Caco-2 (cell line): ENCODE results near the gene BUD23. TPM values are rescaled to one million over a fixed set of nuclear protein-coding genes. Genes with fewer than 3 reads are reported as not detected.

Experiments
- BruUV-seq: library from RNA; stranded (reverse); fragments of 400-500 nt; replicated peaks from 2 replicates; lab custom pipeline; 2021; lab: Mats Ljungman, UMichigan
- CTCF ChIA-PET: fragments of 300-600 bp; sonication (Branson Sonifier 250); formaldehyde crosslinking; loops from one replicate; lab custom pipeline; 2022; ENCODE audit warnings: antibody characterized with exemption; lab: Charles Lee
- POLR2A ChIA-PET: fragments of 300-600 bp; sonication (Branson Sonifier 250); formaldehyde crosslinking; loops from one replicate; lab custom pipeline; 2022; ENCODE audit warnings: antibody characterized with exemption; lab: Charles Lee
- DNase-seq, 2 experiments: peaks; one replicate each; pipeline versions ENCODE4 v3.0.0 to v3.0.0-alpha.2; 2020 to 2022
- H3K27me3 ChIP-seq: replicated peaks from 2 replicates; pipeline ENCODE4 v1.6.0; 2011; ENCODE audit warnings: low read length; ENCODE audit not compliant: control insufficient read depth, insufficient read depth
- H3K36me3 ChIP-seq: 2 replicates; pipeline ENCODE4 v1.5.1; 2011; ENCODE audit warnings: low read length; ENCODE audit not compliant: control insufficient read depth, insufficient read depth
- H3K4me1 ChIP-seq: fragments of 250-450 bp; sonication (Bioruptor Pico); 2 replicates; pipeline ENCODE4 v1.5.1; 2020; ENCODE audit warnings: mild to moderate bottlenecking
- H3K4me3 ChIP-seq: 2 replicates; pipeline ENCODE4 v1.5.1; 2011; ENCODE audit warnings: low read depth, mild to moderate bottlenecking, control low read depth, low read length
- H3K9me3 ChIP-seq: fragments of 250-450 bp; sonication (Bioruptor Pico); 2 replicates; pipeline ENCODE4 v1.5.1; 2020; ENCODE audit warnings: mild to moderate bottlenecking, moderate library complexity
- H3K27ac Mint-ChIP-seq: one replicate; pipeline ENCODE4 v1.8.0; 2022; ENCODE audit warnings: mixed read lengths; ENCODE audit not compliant: unreplicated experiment
- H3K27me3 Mint-ChIP-seq: one replicate; pipeline ENCODE4 v1.8.0; 2022; ENCODE audit warnings: mixed read lengths; ENCODE audit not compliant: insufficient read depth, unreplicated experiment
- H3K36me3 Mint-ChIP-seq: one replicate; pipeline ENCODE4 v1.8.0; 2022; ENCODE audit warnings: mild to moderate bottlenecking, mixed read lengths; ENCODE audit not compliant: insufficient read depth, unreplicated experiment
- H3K4me1 Mint-ChIP-seq: one replicate; pipeline ENCODE4 v1.8.0; 2022; ENCODE audit warnings: low read depth, mixed read lengths; ENCODE audit not compliant: unreplicated experiment
- H3K4me3 Mint-ChIP-seq: one replicate; pipeline ENCODE4 v1.8.0; 2022; ENCODE audit warnings: mild to moderate bottlenecking, moderate library complexity, mixed read lengths; ENCODE audit not compliant: unreplicated experiment
- H3K9me3 Mint-ChIP-seq: one replicate; pipeline ENCODE4 v1.8.0; 2022; ENCODE audit warnings: mixed read lengths; ENCODE audit not compliant: unreplicated experiment
- CTCF ChIP-seq, 2 experiments: fragments of 200-600 bp in 1 of 2; IDR thresholded peaks; 1 replicate in 1 of 2; 2 replicates in 1 of 2; pipeline versions ENCODE4 v1.5.1 to v1.8.0; 2011 to 2022; ENCODE audit warnings: antibody characterized with exemption in 1 of 2, control low read depth in 1 of 2, inconsistent platforms in 1 of 2, low read depth in 1 of 2, low read length in 1 of 2, mild to moderate bottlenecking in 1 of 2, moderate library complexity in 1 of 2; ENCODE audit not compliant: insufficient read depth in 1 of 2, severe bottlenecking in 1 of 2, unreplicated experiment in 1 of 2
- intact Hi-C: fragments of 100-400 bp; cut with micrococcal nuclease; formaldehyde crosslinking; loops from one replicate; pipeline ENCODE4 v1.10.0; 2022; ENCODE audit not compliant: unreplicated experiment
- total RNA-seq: library from RNA; stranded (reverse); gene quantifications from 2 replicates; pipeline ENCODE4 v1.2.3, GENCODE V29; 2022

Gene BUD23
- total RNA-seq, 1 experiment from 2014 or later = 144 TPM

- H3K27me3 Mint-ChIP-seq = no peaks in the 10 kb centered on the region
- POLR2A ChIA-PET = no interaction called here
- TF ChIP-seq CTCF (IDR thresholded peaks at IDR 0.05; ENCODE audit: insufficient read depth in 1 of 2, low read depth in 1 of 2, low read length in 1 of 2, severe bottlenecking in 1 of 2, unreplicated experiment in 1 of 2) = peak; percentile 85 to 94
- CTCF ChIA-PET = interaction anchor here (0.5 to 1.1 kb wide), 4 partner anchors 33 to 71 kb away, joined by 3 to 8 read pairs (median 4); partner anchors contain the start of gene ABHD11
- Histone ChIP-seq H3K36me3 (no peaks in the 10 kb centered on the region), H3K4me1 (peaks cover 14% of the 10 kb centered on the region), H3K9me3 (no peaks in the 10 kb centered on the region; the same call in 1 of the 2 replicates), H3K27me3 (no peaks in the 10 kb centered on the region), H3K4me3 (peak within 1 kb of the TSS; percentile 53)
- H3K9me3 Mint-ChIP-seq = peaks cover 10% of the 10 kb centered on the region
- H3K4me3 Mint-ChIP-seq = peak within 1 kb of the TSS; percentile 70
- peak; percentile 92 to 97 for DNase-seq
- peaks cover 4% of the 10 kb centered on the region for H3K4me1 Mint-ChIP-seq
- intact Hi-C loops = loop anchor here (1.0 to 5.0 kb wide), 4 partner anchors 54 to 145 kb away; partner anchors contain the start of gene BAZ1B
- peaks cover 6% of the 10 kb centered on the region for H3K36me3 Mint-ChIP-seq
- BruUV-seq = no TSS peak
- H3K27ac Mint-ChIP-seq = no peak within 1 kb of the TSS
These were observed 15.9 kb upstream of the BUD23 start, which contains the start of gene VPS37D for GRCh38 chr7:73667344-73668102. Gene VPS37D (plus strand): TSS chr7:73667831. CDS start chr7:73667959, 128 bp downstream.

- no TSS peak for BruUV-seq
- peaks cover 14% of the 10 kb centered on the region for H3K4me1 ChIP-seq
- peak overlapping the region; percentile 53 for H3K4me3 ChIP-seq
- H3K36me3 ChIP-seq = no peaks in the 10 kb centered on the region
- peaks cover 6% of the 10 kb centered on the region for H3K36me3 Mint-ChIP-seq
- TF ChIP-seq CTCF (IDR thresholded peaks at IDR 0.05; ENCODE audit: insufficient read depth in 1 of 2, low read depth in 1 of 2, low read length in 1 of 2, severe bottlenecking in 1 of 2, unreplicated experiment in 1 of 2) = no peak
- no peaks in the 10 kb centered on the region for H3K27me3 ChIP-seq
- no peak overlapping the region for H3K27ac Mint-ChIP-seq
- H3K9me3 ChIP-seq = no peaks in the 10 kb centered on the region
- H3K4me1 Mint-ChIP-seq = peaks cover 4% of the 10 kb centered on the region
- CTCF ChIA-PET = interaction anchor here (0.5 to 1.2 kb wide), 4 partner anchors 53 to 70 kb away, joined by 3 to 8 read pairs (median 5); partner anchors contain the start of gene ABHD11
- peaks cover 2% of the 10 kb centered on the region for H3K9me3 Mint-ChIP-seq
- peak overlapping the region; percentile 70 for H3K4me3 Mint-ChIP-seq
- no peak for DNase-seq
- POLR2A ChIA-PET = no interaction called here
- no peaks in the 10 kb centered on the region for H3K27me3 Mint-ChIP-seq
- intact Hi-C loops = loop anchor here (2.0 to 5.0 kb wide), 2 partner anchors 57 to 146 kb away; partner anchors contain the start of gene BAZ1B
These were observed 15.1 kb upstream of the BUD23 start for GRCh38 chr7:73668103-73668885.

GRCh38 chr7:73668886-73669230 is 14.5 kb upstream of the BUD23 start:
- Histone ChIP-seq H3K27me3 (no peaks in the 10 kb centered on the region), H3K36me3 (no peaks in the 10 kb centered on the region), H3K4me1 (peaks cover 14% of the 10 kb centered on the region), H3K9me3 (no peaks in the 10 kb centered on the region), H3K4me3 (peak overlapping the region; percentile 53)
- peaks cover 4% of the 10 kb centered on the region for H3K4me1 Mint-ChIP-seq
- POLR2A ChIA-PET = no interaction called here
- H3K27ac Mint-ChIP-seq = no peak overlapping the region
- peak overlapping the region; percentile 70 for H3K4me3 Mint-ChIP-seq
- H3K9me3 Mint-ChIP-seq = no peaks in the 10 kb centered on the region
- intact Hi-C loops = loop anchor here (2.0 to 5.0 kb wide), 2 partner anchors 56 to 147 kb away; partner anchors contain the start of gene BAZ1B
- no peak for TF ChIP-seq CTCF (IDR thresholded peaks at IDR 0.05; ENCODE audit: insufficient read depth in 1 of 2, low read depth in 1 of 2, low read length in 1 of 2, severe bottlenecking in 1 of 2, unreplicated experiment in 1 of 2)
- DNase-seq = no peak
- BruUV-seq = no TSS peak
- no peaks in the 10 kb centered on the region for H3K27me3 Mint-ChIP-seq
- peaks cover 6% of the 10 kb centered on the region for H3K36me3 Mint-ChIP-seq
- CTCF ChIA-PET = interaction anchor here (0.8 to 1.2 kb wide), 2 partner anchors 55 to 62 kb away, joined by 3 to 6 read pairs; no protein-coding TSS in a partner anchor
